ENCODE measurements around the gene TIMP3.

- TF ChIP-seq GATA2 (IDR thresholded peaks at IDR 0.05; ENCODE audit: low read depth, low read length) (no peak), GATA3 (IDR thresholded peaks at IDR 0.05; ENCODE audit: low read depth, low read length) (no peak)
These were observed 108.3 kb downstream of the TIMP3 start for GRCh38 chr22:32909581-32910428.

All from SH-SY5Y (cell line).